Measurements from ENCODE around the gene COL6A1. TPM values are rescaled to one million over a fixed set of nuclear protein-coding genes. Genes with fewer than 3 reads are reported as not detected.
A peak's percentile ranks its signal among the peaks of the same experiment; 100 is the strongest.

The COL6A1 gene
- total RNA-seq, 1 experiment from 2014 or later, result 193 TPM

- H3K27ac ChIP-seq (ENCODE audit: insufficient read length, low read depth, low read length), result no peak overlapping the region
- H3K56ac ChIP-seq (ENCODE audit: insufficient read length, low read depth, low read length), result no peak overlapping the region
- Mint-ChIP-seq H3K4me3 (no peak overlapping the region), H3K27ac (no peak overlapping the region), H3K9me3 (no peaks in the 10 kb centered on the region), H3K36me3 (ENCODE audit: insufficient read depth in 1 of 3, low read depth in 3 of 3) (peaks cover 8 to 37% (median 10%) of the 10 kb centered on the region in 3 experiments; a peak in 6 of 7 replicates), H3K27me3 (ENCODE audit: low read depth) (no peaks in the 10 kb centered on the region), H3K4me1 (no peaks in the 10 kb centered on the region)
- H2AK5ac ChIP-seq (ENCODE audit: insufficient read length, low read length), result no peak overlapping the region
- no peak for TF ChIP-seq CTCF (conservative IDR thresholded peaks at IDR 0.05)
- no peaks in the 10 kb centered on the region for H3K27me3 ChIP-seq (ENCODE audit: insufficient read depth, low read length)
- H3K23ac ChIP-seq (ENCODE audit: insufficient read length, low read depth, low read length), result no peak overlapping the region
- no peaks in the 10 kb centered on the region for H3K4me1 ChIP-seq (ENCODE audit: insufficient read depth, low read length)
- no peak overlapping the region for H2BK20ac ChIP-seq (ENCODE audit: low read depth, low read length, poor library complexity, severe bottlenecking)
- DNase-seq, result peak; percentile 20
- no peak overlapping the region for H3K4ac ChIP-seq (ENCODE audit: low read depth, low read length)
- no peak overlapping the region for H4K8ac ChIP-seq (replicated peaks; ENCODE audit: insufficient read length, low read depth, low read length)
- H3K14ac ChIP-seq (ENCODE audit: insufficient read depth, low read length), result no peak overlapping the region
- no peak overlapping the region for H2AFZ ChIP-seq (ENCODE audit: low read length)
- no peaks in the 10 kb centered on the region for H3K79me1 ChIP-seq (ENCODE audit: insufficient read depth, low read depth, low read length, poor library complexity, severe bottlenecking)
- H3K9ac ChIP-seq (ENCODE audit: extremely low read depth, insufficient read length, low read length), result no peak overlapping the region
- no peaks in the 10 kb centered on the region for H4K20me1 ChIP-seq (ENCODE audit: control insufficient read depth, insufficient read depth, insufficient read length)
- H2BK5ac ChIP-seq (ENCODE audit: insufficient read length, low read length), result no peak overlapping the region
- H2BK120ac ChIP-seq (ENCODE audit: low read depth, low read length, poor library complexity, severe bottlenecking), result no peak overlapping the region
- H3K18ac ChIP-seq (ENCODE audit: insufficient read length, low read depth, low read length), result no peak overlapping the region
- no peak overlapping the region for H3T11ph ChIP-seq (ENCODE audit: low read length)
- WGBS (ENCODE audit: extremely low coverage, insufficient read length, low lambda C conversion rate), result no CpG with 5 or more reads among the region's 22 CpGs
- H3K79me2 ChIP-seq (ENCODE audit: insufficient read depth, low read length), result no peaks in the 10 kb centered on the region
- no peak overlapping the region for H3K4me2 ChIP-seq (ENCODE audit: insufficient read depth, insufficient read length, low read length)
- no peak overlapping the region for H4K91ac ChIP-seq (ENCODE audit: insufficient read length, low read depth, low read length)
- no peak overlapping the region for H4K5ac ChIP-seq (ENCODE audit: insufficient read length, low read depth, low read length)
- no peaks in the 10 kb centered on the region for H3K9me3 ChIP-seq (ENCODE audit: control insufficient read depth, low read depth, low read length)
- no peak overlapping the region for H2BK12ac ChIP-seq (ENCODE audit: insufficient read length, low read depth, low read length)
- no peaks in the 10 kb centered on the region for H3K23me2 ChIP-seq (ENCODE audit: insufficient read length, low read depth, low read length, poor library complexity, severe bottlenecking)
- no peak overlapping the region for H2BK15ac ChIP-seq (ENCODE audit: low read depth, low read length)
Observed at GRCh38 chr21:45998276-45998701, 16.7 kb downstream of the COL6A1 start.
